Psoas muscle (tissue), 8 donors: ENCODE results near the gene CENPX. TPM values are rescaled to one million over a fixed set of nuclear protein-coding genes. Genes with fewer than 3 reads are reported as not detected.

Experiments used
- ATAC-seq, 4 donors: fragments of 200-7000 bp; cut with Tn5 transposase; one replicate each; pipeline ENCODE4 v1.9.1; 2020; ENCODE audit warnings: moderate library complexity in 3 of 4, mild to moderate bottlenecking in 2 of 4
- DNase-seq, 2 donors: peaks; one replicate each; pipeline ENCODE4 v3.0.0-alpha.2; 2020
- H3K27ac ChIP-seq: fragments of 200-600 bp; one replicate; pipeline ENCODE4 v1.8.0; 2022
- H3K27me3 ChIP-seq, 3 donors: fragments of 200-600 bp in 1 of 3; one replicate each; pipeline versions ENCODE4 v1.6.1 to v1.8.0; 2013 to 2022; ENCODE audit warnings: low read length in 2 of 3, mild to moderate bottlenecking in 2 of 3, moderate library complexity in 1 of 3; ENCODE audit not compliant: insufficient read depth in 3 of 3
- H3K36me3 ChIP-seq, 2 donors: fragments of 200-600 bp in 1 of 2; one replicate each; pipeline versions ENCODE4 v1.6.1 to v1.8.0; 2013 to 2022; ENCODE audit warnings: low read depth in 1 of 2, mild to moderate bottlenecking in 1 of 2, moderate library complexity in 1 of 2; ENCODE audit not compliant: insufficient read depth in 1 of 2
- H3K4me1 ChIP-seq: fragments of 200-600 bp; one replicate; pipeline ENCODE4 v1.8.0; 2022
- H3K4me3 ChIP-seq: fragments of 200-600 bp; one replicate; pipeline ENCODE4 v1.8.0; 2022; ENCODE audit warnings: mild to moderate bottlenecking
- H3K9me3 ChIP-seq: fragments of 200-600 bp; one replicate; pipeline ENCODE4 v1.8.0; 2022
- CTCF ChIP-seq: fragments of 200-600 bp; IDR thresholded peaks from one replicate; pipeline ENCODE4 v1.8.0; 2022; ENCODE audit warnings: antibody characterized with exemption
- WGBS, 3 donors: extraction: QIAGEN DNeasy Blood & Tissue Kit; methylation state at CpG; one replicate each; pipeline versions ENCODE4 v1.1.6 to v1.1.7; 2013; 5-methylcytosine and 5-hydroxymethylcytosine counted together
- intact Hi-C, 2 donors: fragments of 100-400 bp; cut with DNase I; formaldehyde crosslinking; loops; one replicate each; pipeline versions ENCODE4 v1.11.0 to v1.14.2; 2022
- polyA plus RNA-seq, 3 donors: library from polyadenylated mRNA; stranded (reverse); fragments of 200-250 nt; gene quantifications; one replicate each; pipeline ENCODE4 v1.2.3, GENCODE V29; 2013
- total RNA-seq, 4 donors: library from RNA; stranded (reverse); fragmentation: NEBNext Ultra II Directional in 2 of 4; extraction: Animal tissue kit (Norgen Biotek cat#: 25700) in 2 of 4; gene quantifications; one replicate each; pipeline versions ENCODE4 v1.2.1 to v1.2.4, GENCODE V29; 2021 to 2023
- donor health status: healthy with polysubstance abuse.
- donor health status: DM: no; HTN: no; CAD: no; lungs with moderate emphysema.
- donor health status: Bipolar disorder and iron deficiency.
- donor health status: healthy.
- donor health status: DM: yes; HTN: yes; CAD: no.
- donor health status: DM: no; HTN: no; CAD: no.
- donor health status: DM: no; HTN: no; CAD: no.
- donor health status: DM: yes; HTN: yes; CAD: no.

The CENPX gene
- total and polyA plus RNA-seq, 7 donors: 15.9 to 79.4 (median 24.6) TPM

- H3K36me3 ChIP-seq: peaks cover 0 to 13% of the 10 kb centered on the region in 2 donors
- intact Hi-C loops: no loop called here
- H3K4me3 ChIP-seq: peak overlapping the region; percentile 53
- H3K4me1 ChIP-seq: peaks cover 23% of the 10 kb centered on the region
- peak overlapping the region; percentile 84 for H3K27ac ChIP-seq
- WGBS, 3 donors: 46 to 65% (median 47%) methylated on average over 30 to 31 of the region's 31 CpGs
- no peak for TF ChIP-seq CTCF
- H3K9me3 ChIP-seq: no peaks in the 10 kb centered on the region
- peak; percentile 13 to 58 for DNase-seq
- no peaks in the 10 kb centered on the region for H3K27me3 ChIP-seq
- ATAC-seq: peak; percentile 21 to 52 (median 36)
Measured at GRCh38 chr17:81992306-81993102, 30.2 kb downstream of the CENPX start.

GRCh38 chr17:81991684-81992305 lies 30.9 kb downstream of the CENPX start:
- intact Hi-C loops: no loop called here
- peaks cover 23% of the 10 kb centered on the region for H3K4me1 ChIP-seq
- H3K27me3 ChIP-seq: no peaks in the 10 kb centered on the region
- H3K27ac ChIP-seq: peak overlapping the region; percentile 84
- ATAC-seq: peak; percentile 93 to 94 (median 94)
- no peak for TF ChIP-seq CTCF
- H3K9me3 ChIP-seq: no peaks in the 10 kb centered on the region
- H3K4me3 ChIP-seq: peak overlapping the region; percentile 53
- H3K36me3 ChIP-seq: peaks cover 0 to 17% of the 10 kb centered on the region in 2 donors
- peak; percentile 86 to 93 for DNase-seq
- 18 to 30% (median 23%) methylated on average over 31 of the region's 31 CpGs for WGBS, 3 donors

GRCh38 chr17:81990836-81991683 lies 31.6 kb downstream of the CENPX start:
- Histone ChIP-seq H3K36me3 (peaks cover 0 to 17% of the 10 kb centered on the region in 2 donors), H3K27ac (peak overlapping the region; percentile 84), H3K4me1 (peaks cover 23% of the 10 kb centered on the region)

More at GRCh38 chr17:81990836-81991683, 31.6 kb downstream of the CENPX start:
- TF ChIP-seq CTCF: no peak
- ATAC-seq (no peak), DNase-seq (peak; percentile 16 to 53)
- Histone ChIP-seq H3K27me3 (no peaks in the 10 kb centered on the region), H3K4me3 (peak overlapping the region; percentile 53), H3K9me3 (no peaks in the 10 kb centered on the region)
- intact Hi-C loops: no loop called here
- WGBS, 3 donors: 53 to 72% (median 58%) methylated on average over 24 to 25 of the region's 25 CpGs
